HCT116 (cell line): Measurements from ENCODE around the gene RXFP1. TPM values are rescaled to one million over a fixed set of nuclear protein-coding genes. Genes with fewer than 3 reads are reported as not detected.

Experiments
- ATAC-seq: fragments of 200-7000 bp; cut with Tn5 transposase; 2 replicates; pipeline ENCODE4 v1.9.1; 2020; ENCODE audit warnings: mild to moderate bottlenecking, moderate library complexity
- BruUV-seq: library from RNA; stranded (reverse); fragments of 400-500 nt; replicated peaks from 2 replicates; lab custom pipeline; 2021; lab: Mats Ljungman, UMichigan
- CTCF ChIA-PET: fragments of 300-600 bp; sonication (Branson Sonifier 250); formaldehyde crosslinking; loops from one replicate; lab custom pipeline; 2021; ENCODE audit warnings: antibody characterized with exemption; lab: Charles Lee
- POLR2A ChIA-PET: fragments of 300-600, 350-600 bp; sonication (Branson Sonifier 250); formaldehyde crosslinking; loops from one replicate; lab custom pipeline; 2021; ENCODE audit warnings: antibody characterized with exemption; lab: Charles Lee
- RAD21 ChIA-PET, 2 experiments: fragments of 300-600 bp; sonication (Branson Sonifier 250); formaldehyde crosslinking; loops; one replicate each; lab custom pipeline; 2023; ENCODE audit warnings: low total read pairs in 2 of 2; ENCODE audit not compliant: uncharacterized antibody in 2 of 2, unreplicated experiment in 2 of 2, low non-redundant PET in 1 of 2; lab: Charles Lee
- DNase-seq: peaks from one replicate; pipeline ENCODE4 v3.0.0-alpha.2; 2010; ENCODE audit warnings: low read depth, low spot score
- H2AFZ ChIP-seq: fragments of 200-600 bp; shearing (Covaris generic), sonication (generic); 2 replicates; pipeline ENCODE4 v1.6.1; 2017; ENCODE audit warnings: low read depth, mixed run types, mixed read lengths, antibody characterized with exemption, low read length; ENCODE audit not compliant: poor library complexity, severe bottlenecking
- H3K27ac ChIP-seq: 2 replicates; pipeline ENCODE4 v1.5.1; 2012; ENCODE audit warnings: low read depth, low read length
- H3K27me3 ChIP-seq: fragments of 200-600 bp; sonication (generic); 2 replicates; pipeline ENCODE4 v1.6.1; 2016; ENCODE audit warnings: mixed run types, low read length, mixed read lengths; ENCODE audit not compliant: insufficient read depth
- H3K36me3 ChIP-seq, 2 experiments: fragments of 200-500 bp in 1 of 2; fragments of 200-600 bp in 1 of 2; sonication (Bioruptor generic) in 1 of 2; sonication (generic) in 1 of 2; 2 replicates each; pipeline versions ENCODE4 v1.5.1 to v1.6.1; 2014 to 2016; ENCODE audit warnings: low read length in 2 of 2, inconsistent platforms in 1 of 2, mixed read lengths in 1 of 2, mixed run types in 1 of 2; ENCODE audit not compliant: insufficient read depth in 2 of 2, control insufficient read depth in 1 of 2
- H3K4me1 ChIP-seq, 2 experiments: fragments of 200-600 bp in 1 of 2; sonication (generic) in 1 of 2; 2 replicates each; pipeline versions ENCODE4 v1.5.1 to v1.6.1; 2012 to 2017; ENCODE audit warnings: low read length in 2 of 2, inconsistent platforms in 1 of 2, mild to moderate bottlenecking in 1 of 2, mixed read lengths in 1 of 2, mixed run types in 1 of 2, moderate library complexity in 1 of 2; ENCODE audit not compliant: insufficient read depth in 2 of 2, control insufficient read depth in 1 of 2
- H3K4me2 ChIP-seq: fragments of 200-600 bp; sonication (generic); 2 replicates; pipeline ENCODE4 v1.6.1; 2017; ENCODE audit warnings: mixed run types, low read length, mixed read lengths
- H3K4me3 ChIP-seq, 2 experiments: fragments of 200-600 bp in 1 of 2; sonication (generic) in 1 of 2; replicated peaks in 1 of 2; 2 replicates each; pipeline ENCODE4 v1.5.1; 2011 to 2016; ENCODE audit warnings: low read length in 2 of 2, control low read depth in 1 of 2, low read depth in 1 of 2, mild to moderate bottlenecking in 1 of 2, mixed read lengths in 1 of 2, mixed run types in 1 of 2
- H3K79me2 ChIP-seq: fragments of 200-600 bp; sonication (generic); 2 replicates; pipeline ENCODE4 v1.6.1; 2017; ENCODE audit warnings: mild to moderate bottlenecking, mixed run types, low read length, moderate library complexity, mixed read lengths; ENCODE audit not compliant: insufficient read depth
- H3K9ac ChIP-seq: fragments of 200-600 bp; sonication (generic); 2 replicates; pipeline ENCODE4 v1.6.1; 2016; ENCODE audit warnings: low read length, mixed read lengths
- H3K9me2 ChIP-seq: fragments of 200-600 bp; sonication (generic), shearing (Covaris generic); 2 replicates; pipeline ENCODE4 v1.6.1; 2017; ENCODE audit warnings: mixed run types, mild to moderate bottlenecking, moderate library complexity; ENCODE audit not compliant: insufficient read depth
- H3K9me3 ChIP-seq, 2 experiments: fragments of 200-500 bp in 1 of 2; fragments of 200-600 bp in 1 of 2; sonication (Bioruptor generic) in 1 of 2; sonication (generic) in 1 of 2; 2 replicates each; pipeline ENCODE4 v1.6.1; 2014 to 2017; ENCODE audit warnings: low read length in 2 of 2, mixed read lengths in 2 of 2, inconsistent platforms in 1 of 2, low read depth in 1 of 2, mild to moderate bottlenecking in 1 of 2, mixed run types in 1 of 2, moderate library complexity in 1 of 2; ENCODE audit not compliant: control insufficient read depth in 1 of 2, insufficient read depth in 1 of 2
- H4K20me1 ChIP-seq: fragments of 200-600 bp; sonication (generic), shearing (Covaris generic); 2 replicates; pipeline ENCODE4 v1.6.1; 2017; ENCODE audit warnings: mixed run types, mild to moderate bottlenecking, moderate library complexity; ENCODE audit not compliant: insufficient read depth
- CBX3 ChIP-seq: IDR thresholded peaks from 2 replicates; pipeline ENCODE4 v1.6.1; 2012; ENCODE audit warnings: low read depth
- CEBPB ChIP-seq: IDR thresholded peaks from 2 replicates; pipeline ENCODE4 v1.6.1; 2012; ENCODE audit warnings: low read depth
- ELF1 ChIP-seq: IDR thresholded peaks from 2 replicates; pipeline ENCODE4 v1.6.1; 2012; ENCODE audit warnings: low read depth, borderline replicate concordance
- EZH2 ChIP-seq: fragments of 200-600 bp; sonication (generic); IDR thresholded peaks from 2 replicates; pipeline ENCODE4 v1.6.1; 2017; ENCODE audit warnings: antibody characterized with exemption, mixed run types
- EZH2phosphoT487 ChIP-seq: fragments of 200-600 bp; IDR thresholded peaks from 2 replicates; pipeline ENCODE4 v1.6.1; 2018; ENCODE audit warnings: antibody characterized with exemption, borderline replicate concordance
- FOSL1 ChIP-seq: IDR thresholded peaks from 2 replicates; pipeline ENCODE4 v1.6.1; 2012; ENCODE audit warnings: low read depth
- JUND ChIP-seq: IDR thresholded peaks from 2 replicates; pipeline ENCODE4 v1.6.1; 2012
- MAX ChIP-seq: IDR thresholded peaks from 2 replicates; pipeline ENCODE4 v1.6.1; 2012
- POLR2AphosphoS5 ChIP-seq: IDR thresholded peaks from 2 replicates; pipeline ENCODE4 v1.6.1; 2011; ENCODE audit warnings: mild to moderate bottlenecking, low read depth, low read length, moderate library complexity
- RAD21 ChIP-seq: IDR thresholded peaks from 2 replicates; pipeline ENCODE4 v1.6.1; 2012; ENCODE audit warnings: low read depth, mild to moderate bottlenecking
- REST ChIP-seq: IDR thresholded peaks from 2 replicates; pipeline ENCODE4 v1.6.1; 2012; ENCODE audit warnings: low read depth
- SP1 ChIP-seq: IDR thresholded peaks from 2 replicates; pipeline ENCODE4 v1.6.1; 2012; ENCODE audit warnings: low read depth
- SRF ChIP-seq: IDR thresholded peaks from 2 replicates; pipeline ENCODE4 v1.6.1; 2012; ENCODE audit warnings: low read depth
- TCF7L2 ChIP-seq: IDR thresholded peaks from 2 replicates; pipeline ENCODE4 v1.7.0; 2011; ENCODE audit warnings: borderline replicate concordance, inconsistent platforms; ENCODE audit not compliant: insufficient read depth, insufficient read length; ENCODE audit errors: extremely low read depth
- YY1 ChIP-seq: IDR thresholded peaks from 2 replicates; pipeline ENCODE4 v1.6.1; 2011; ENCODE audit warnings: low read length, low read depth, moderate library complexity, mild to moderate bottlenecking; ENCODE audit not compliant: insufficient replicate concordance; ENCODE audit errors: extremely low read depth
- ZBTB33 ChIP-seq: IDR thresholded peaks from 2 replicates; pipeline ENCODE4 v1.6.1; 2011; ENCODE audit warnings: mild to moderate bottlenecking, low read length, moderate library complexity; ENCODE audit not compliant: insufficient replicate concordance; ENCODE audit errors: extremely low read depth
- ZFX ChIP-seq: fragments of 450-650 bp; IDR thresholded peaks from 2 replicates; pipeline ENCODE4 v1.6.1; 2017
- ZNF274 ChIP-seq: fragments of 200-500 bp; sonication (Bioruptor generic); IDR thresholded peaks from 2 replicates; pipeline ENCODE4 v1.6.1; 2014; ENCODE audit warnings: mild to moderate bottlenecking, low read depth, low read length, inconsistent platforms
- intact Hi-C: fragments of 100-400 bp; cut with micrococcal nuclease; formaldehyde crosslinking; loops from 2 replicates; pipeline ENCODE4 v1.10.0; 2022
- total RNA-seq: library from RNA; stranded (reverse); gene quantifications from one replicate; pipeline ENCODE4 v1.2.1, GENCODE V29; 2021; ENCODE audit not compliant: unreplicated experiment

Gene RXFP1
- total RNA-seq, 1 experiment from 2014 or later: not detected

- TSS peak; percentile 73 for BruUV-seq
- Histone ChIP-seq H3K9me2 (no peaks in the 10 kb centered on the region), H3K9ac (peak within 1 kb of the TSS; percentile 91), H2AFZ (peak within 1 kb of the TSS; percentile 63), H3K4me3 (peak within 1 kb of the TSS; percentile 80 to 86), H3K27ac (peak within 1 kb of the TSS; percentile 70), H3K36me3 (peaks cover 0 to 4% of the 10 kb centered on the region in 2 experiments; a peak in 1 of 4 replicates), H3K79me2 (peaks cover 44% of the 10 kb centered on the region), H3K4me2 (peak within 1 kb of the TSS; percentile 86), H3K4me1 (peaks cover 9 to 17% of the 10 kb centered on the region in 2 experiments; a peak in 3 of 4 replicates), H3K27me3 (no peaks in the 10 kb centered on the region), H4K20me1 (no peaks in the 10 kb centered on the region), H3K9me3 (no peaks in the 10 kb centered on the region)
- RAD21 ChIA-PET: no interaction called here
- peak; percentile 86 for ATAC-seq
- DNase-seq: peak; percentile 99
- intact Hi-C loops: loop anchor here (5.0 kb wide), 2 partner anchors 50 to 775 kb away; partner anchors contain the start of gene PPID
- CTCF ChIA-PET: no interaction called here
- POLR2A ChIA-PET: no interaction called here
- TF ChIP-seq SRF (peak; percentile 74; the same call in 1 of the 2 replicates), CBX3 (peak; percentile 92), ELF1 (peak; percentile 93), ZBTB33 (peak; percentile 76), POLR2AphosphoS5 (no peak; the same call in 1 of the 2 replicates), ZFX (no peak), JUND (no peak), REST (no peak), EZH2 (no peak), YY1 (peak; percentile 82), SP1 (peak; percentile 90), CEBPB (peak; percentile 98), EZH2phosphoT487 (no peak), TCF7L2 (no peak), FOSL1 (no peak), RAD21 (no peak), MAX (peak; percentile 82), ZNF274 (no peak)
Observed at GRCh38 chr4:158671915-158672806, 150.5 kb downstream of the RXFP1 start, which contains the start of gene ETFDH. TSS of gene ETFDH (plus strand) at chr4:158672296. CDS start at chr4:158672457, 161 bp downstream.
